Measurements from ENCODE around the gene IGF2BP2. TPM values are rescaled to one million over a fixed set of nuclear protein-coding genes. Genes with fewer than 3 reads are reported as not detected.

IGF2BP2 gene
- total and polyA plus RNA-seq, 2 of the 13 experiments (the other 11 are each of a cell fraction or from before 2014, with no cell fraction given) = 6.5 to 46.0 TPM

DNA sequence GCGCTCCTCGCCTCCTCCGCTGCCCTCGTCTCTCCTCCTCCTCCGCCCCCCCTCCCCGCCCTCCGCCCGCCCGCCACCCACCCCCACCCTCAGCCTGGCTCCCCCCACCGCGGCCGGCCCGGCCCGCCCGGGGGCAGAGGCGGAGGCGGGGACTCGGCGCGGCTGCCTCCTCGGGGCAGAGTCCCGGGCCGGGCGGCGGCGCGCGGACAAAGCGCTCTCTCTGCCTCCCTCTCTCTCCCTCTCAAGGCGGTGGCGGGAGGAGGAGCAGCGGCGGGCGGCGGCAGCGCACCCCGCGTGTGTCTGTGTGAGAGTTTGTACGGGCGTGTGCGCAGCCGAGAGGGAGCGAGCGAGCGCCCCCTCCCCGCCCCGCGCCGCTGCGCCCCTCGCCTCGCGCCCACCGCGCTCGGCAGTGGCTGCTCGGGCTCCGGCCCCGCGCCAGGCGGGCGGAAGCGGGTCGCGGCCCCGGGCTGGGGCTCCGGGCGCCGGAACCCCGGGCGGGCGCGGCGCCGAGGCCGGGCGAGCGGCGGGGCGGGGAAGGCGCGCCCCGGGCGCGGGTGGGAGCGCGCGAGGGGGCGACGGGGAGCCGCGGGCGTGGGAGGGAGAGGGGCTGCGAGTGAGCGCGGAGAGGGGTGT is at the start of gene IGF2BP2 (continued):
- TF ChIP-seq, protein P1, sequence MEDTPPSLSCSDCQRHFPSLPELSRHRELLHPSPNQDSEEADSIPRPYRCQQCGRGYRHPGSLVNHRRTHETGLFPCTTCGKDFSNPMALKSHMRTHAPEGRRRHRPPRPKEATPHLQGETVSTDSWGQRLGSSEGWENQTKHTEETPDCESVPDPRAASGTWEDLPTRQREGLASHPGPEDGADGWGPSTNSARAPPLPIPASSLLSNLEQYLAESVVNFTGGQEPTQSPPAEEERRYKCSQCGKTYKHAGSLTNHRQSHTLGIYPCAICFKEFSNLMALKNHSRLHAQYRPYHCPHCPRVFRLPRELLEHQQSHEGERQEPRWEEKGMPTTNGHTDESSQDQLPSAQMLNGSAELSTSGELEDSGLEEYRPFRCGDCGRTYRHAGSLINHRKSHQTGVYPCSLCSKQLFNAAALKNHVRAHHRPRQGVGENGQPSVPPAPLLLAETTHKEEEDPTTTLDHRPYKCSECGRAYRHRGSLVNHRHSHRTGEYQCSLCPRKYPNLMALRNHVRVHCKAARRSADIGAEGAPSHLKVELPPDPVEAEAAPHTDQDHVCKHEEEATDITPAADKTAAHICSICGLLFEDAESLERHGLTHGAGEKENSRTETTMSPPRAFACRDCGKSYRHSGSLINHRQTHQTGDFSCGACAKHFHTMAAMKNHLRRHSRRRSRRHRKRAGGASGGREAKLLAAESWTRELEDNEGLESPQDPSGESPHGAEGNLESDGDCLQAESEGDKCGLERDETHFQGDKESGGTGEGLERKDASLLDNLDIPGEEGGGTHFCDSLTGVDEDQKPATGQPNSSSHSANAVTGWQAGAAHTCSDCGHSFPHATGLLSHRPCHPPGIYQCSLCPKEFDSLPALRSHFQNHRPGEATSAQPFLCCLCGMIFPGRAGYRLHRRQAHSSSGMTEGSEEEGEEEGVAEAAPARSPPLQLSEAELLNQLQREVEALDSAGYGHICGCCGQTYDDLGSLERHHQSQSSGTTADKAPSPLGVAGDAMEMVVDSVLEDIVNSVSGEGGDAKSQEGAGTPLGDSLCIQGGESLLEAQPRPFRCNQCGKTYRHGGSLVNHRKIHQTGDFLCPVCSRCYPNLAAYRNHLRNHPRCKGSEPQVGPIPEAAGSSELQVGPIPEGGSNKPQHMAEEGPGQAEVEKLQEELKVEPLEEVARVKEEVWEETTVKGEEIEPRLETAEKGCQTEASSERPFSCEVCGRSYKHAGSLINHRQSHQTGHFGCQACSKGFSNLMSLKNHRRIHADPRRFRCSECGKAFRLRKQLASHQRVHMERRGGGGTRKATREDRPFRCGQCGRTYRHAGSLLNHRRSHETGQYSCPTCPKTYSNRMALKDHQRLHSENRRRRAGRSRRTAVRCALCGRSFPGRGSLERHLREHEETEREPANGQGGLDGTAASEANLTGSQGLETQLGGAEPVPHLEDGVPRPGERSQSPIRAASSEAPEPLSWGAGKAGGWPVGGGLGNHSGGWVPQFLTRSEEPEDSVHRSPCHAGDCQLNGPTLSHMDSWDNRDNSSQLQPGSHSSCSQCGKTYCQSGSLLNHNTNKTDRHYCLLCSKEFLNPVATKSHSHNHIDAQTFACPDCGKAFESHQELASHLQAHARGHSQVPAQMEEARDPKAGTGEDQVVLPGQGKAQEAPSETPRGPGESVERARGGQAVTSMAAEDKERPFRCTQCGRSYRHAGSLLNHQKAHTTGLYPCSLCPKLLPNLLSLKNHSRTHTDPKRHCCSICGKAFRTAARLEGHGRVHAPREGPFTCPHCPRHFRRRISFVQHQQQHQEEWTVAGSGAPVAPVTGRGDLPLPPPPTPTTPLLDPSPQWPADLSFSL (CRISPR knock-in tag; IDR thresholded peaks at IDR 0.05) = no peak
- TF ChIP-seq U2AF2 (IDR thresholded peaks at IDR 0.05; ENCODE audit: low read depth, low read length) (no peak), NRL (CRISPR knock-in tag; IDR thresholded peaks at IDR 0.05; ENCODE audit: borderline replicate concordance) (no peak), ZNF24 (IDR thresholded peaks at IDR 0.05) (no peak), POLR2AphosphoS2 (IDR thresholded peaks at IDR 0.05; ENCODE audit: low read depth, low read length) (no peak), ARHGAP35 (CRISPR knock-in tag; IDR thresholded peaks at IDR 0.05; ENCODE audit: borderline replicate concordance) (no peak), ZNF225 (CRISPR knock-in tag; IDR thresholded peaks at IDR 0.05) (no peak), TBL1XR1 (IDR thresholded peaks at IDR 0.05; ENCODE audit: borderline replicate concordance, low read length, partially characterized antibody) (peak; percentile 16), ZMAT3 (CRISPR knock-in tag; conservative IDR thresholded peaks at IDR 0.05) (no peak; the same call in 1 of the 2 replicates), GATA4 (IDR thresholded peaks at IDR 0.05; ENCODE audit: borderline replicate concordance, low read depth) (no peak)
- TF ChIP-seq, protein P2, sequence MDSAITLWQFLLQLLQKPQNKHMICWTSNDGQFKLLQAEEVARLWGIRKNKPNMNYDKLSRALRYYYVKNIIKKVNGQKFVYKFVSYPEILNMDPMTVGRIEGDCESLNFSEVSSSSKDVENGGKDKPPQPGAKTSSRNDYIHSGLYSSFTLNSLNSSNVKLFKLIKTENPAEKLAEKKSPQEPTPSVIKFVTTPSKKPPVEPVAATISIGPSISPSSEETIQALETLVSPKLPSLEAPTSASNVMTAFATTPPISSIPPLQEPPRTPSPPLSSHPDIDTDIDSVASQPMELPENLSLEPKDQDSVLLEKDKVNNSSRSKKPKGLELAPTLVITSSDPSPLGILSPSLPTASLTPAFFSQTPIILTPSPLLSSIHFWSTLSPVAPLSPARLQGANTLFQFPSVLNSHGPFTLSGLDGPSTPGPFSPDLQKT (CRISPR knock-in tag; IDR thresholded peaks at IDR 0.05; ENCODE audit: borderline replicate concordance) = no peak
- TF ChIP-seq, protein P3, sequence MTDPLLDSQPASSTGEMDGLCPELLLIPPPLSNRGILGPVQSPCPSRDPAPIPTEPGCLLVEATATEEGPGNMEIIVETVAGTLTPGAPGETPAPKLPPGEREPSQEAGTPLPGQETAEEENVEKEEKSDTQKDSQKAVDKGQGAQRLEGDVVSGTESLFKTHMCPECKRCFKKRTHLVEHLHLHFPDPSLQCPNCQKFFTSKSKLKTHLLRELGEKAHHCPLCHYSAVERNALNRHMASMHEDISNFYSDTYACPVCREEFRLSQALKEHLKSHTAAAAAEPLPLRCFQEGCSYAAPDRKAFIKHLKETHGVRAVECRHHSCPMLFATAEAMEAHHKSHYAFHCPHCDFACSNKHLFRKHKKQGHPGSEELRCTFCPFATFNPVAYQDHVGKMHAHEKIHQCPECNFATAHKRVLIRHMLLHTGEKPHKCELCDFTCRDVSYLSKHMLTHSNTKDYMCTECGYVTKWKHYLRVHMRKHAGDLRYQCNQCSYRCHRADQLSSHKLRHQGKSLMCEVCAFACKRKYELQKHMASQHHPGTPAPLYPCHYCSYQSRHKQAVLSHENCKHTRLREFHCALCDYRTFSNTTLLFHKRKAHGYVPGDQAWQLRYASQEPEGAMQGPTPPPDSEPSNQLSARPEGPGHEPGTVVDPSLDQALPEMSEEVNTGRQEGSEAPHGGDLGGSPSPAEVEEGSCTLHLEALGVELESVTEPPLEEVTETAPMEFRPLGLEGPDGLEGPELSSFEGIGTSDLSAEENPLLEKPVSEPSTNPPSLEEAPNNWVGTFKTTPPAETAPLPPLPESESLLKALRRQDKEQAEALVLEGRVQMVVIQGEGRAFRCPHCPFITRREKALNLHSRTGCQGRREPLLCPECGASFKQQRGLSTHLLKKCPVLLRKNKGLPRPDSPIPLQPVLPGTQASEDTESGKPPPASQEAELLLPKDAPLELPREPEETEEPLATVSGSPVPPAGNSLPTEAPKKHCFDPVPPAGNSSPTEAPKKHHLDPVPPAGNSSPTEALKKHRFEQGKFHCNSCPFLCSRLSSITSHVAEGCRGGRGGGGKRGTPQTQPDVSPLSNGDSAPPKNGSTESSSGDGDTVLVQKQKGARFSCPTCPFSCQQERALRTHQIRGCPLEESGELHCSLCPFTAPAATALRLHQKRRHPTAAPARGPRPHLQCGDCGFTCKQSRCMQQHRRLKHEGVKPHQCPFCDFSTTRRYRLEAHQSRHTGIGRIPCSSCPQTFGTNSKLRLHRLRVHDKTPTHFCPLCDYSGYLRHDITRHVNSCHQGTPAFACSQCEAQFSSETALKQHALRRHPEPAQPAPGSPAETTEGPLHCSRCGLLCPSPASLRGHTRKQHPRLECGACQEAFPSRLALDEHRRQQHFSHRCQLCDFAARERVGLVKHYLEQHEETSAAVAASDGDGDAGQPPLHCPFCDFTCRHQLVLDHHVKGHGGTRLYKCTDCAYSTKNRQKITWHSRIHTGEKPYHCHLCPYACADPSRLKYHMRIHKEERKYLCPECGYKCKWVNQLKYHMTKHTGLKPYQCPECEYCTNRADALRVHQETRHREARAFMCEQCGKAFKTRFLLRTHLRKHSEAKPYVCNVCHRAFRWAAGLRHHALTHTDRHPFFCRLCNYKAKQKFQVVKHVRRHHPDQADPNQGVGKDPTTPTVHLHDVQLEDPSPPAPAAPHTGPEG (CRISPR knock-in tag; IDR thresholded peaks at IDR 0.05) = no peak
